ENCODE results near the gene ONECUT1.
"Not testable (repeated sequence)": the region's sequence is repeated elsewhere in the genome, so short reads cannot be mapped to it uniquely, and the experiment has no call there.

Gene ONECUT1

DNA sequence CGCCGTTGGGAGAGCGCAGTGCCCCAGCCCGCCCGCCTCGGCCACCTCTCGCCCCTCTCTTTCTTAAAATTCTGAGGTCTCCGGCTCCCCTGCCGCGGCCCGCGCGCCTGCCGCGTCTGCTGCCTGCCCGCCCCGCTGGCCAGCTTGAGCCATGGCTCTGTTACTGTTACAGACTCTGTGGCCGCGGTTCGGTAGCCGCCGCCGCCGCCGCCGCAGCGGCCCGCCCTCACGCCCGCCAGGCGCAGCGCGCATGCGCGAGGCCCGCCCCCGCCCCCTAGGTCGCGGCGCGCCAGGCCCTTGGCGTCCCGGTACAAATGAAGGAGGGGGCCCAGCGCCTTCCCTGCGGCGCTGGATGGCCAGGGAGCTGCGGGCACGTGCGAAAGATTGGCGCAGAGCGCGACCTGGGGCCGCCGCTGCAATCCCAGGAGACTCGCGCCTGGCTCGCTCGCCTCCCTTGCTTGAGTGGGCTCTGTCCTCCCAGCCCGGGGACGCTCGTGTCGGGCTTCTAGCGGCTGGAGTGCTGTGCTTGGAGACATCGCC is at the start of gene ONECUT1:
ONECUT1 (minus strand) TSS at position 168 of the 540 bp plus-strand sequence. CDS start 452 bp downstream, outside the sequence.
- DNase-seq (ENCODE audit: low spot score), result peak; percentile 94

DNA sequence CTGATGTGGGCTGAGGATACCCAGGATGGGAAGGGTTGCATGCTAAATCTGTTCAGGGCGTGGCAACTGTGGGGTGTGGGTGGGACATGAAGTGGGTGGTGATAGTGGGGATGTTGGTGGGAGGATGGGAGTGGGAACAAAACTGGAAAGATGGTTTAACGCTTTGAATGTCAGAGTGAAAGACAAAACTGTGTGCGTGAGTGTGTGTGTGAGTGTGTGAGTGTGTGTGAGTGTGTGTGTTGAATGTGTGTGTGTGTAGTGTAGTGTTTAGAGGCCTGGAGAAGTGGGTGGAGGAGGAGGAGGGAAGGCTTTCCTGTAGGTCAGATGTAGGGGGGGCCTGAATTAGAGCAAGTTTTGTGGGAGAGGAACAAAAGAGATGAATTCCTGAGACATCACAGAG is 44.2 kb upstream of the ONECUT1 start:
- no peak for DNase-seq (ENCODE audit: low spot score)

DNA sequence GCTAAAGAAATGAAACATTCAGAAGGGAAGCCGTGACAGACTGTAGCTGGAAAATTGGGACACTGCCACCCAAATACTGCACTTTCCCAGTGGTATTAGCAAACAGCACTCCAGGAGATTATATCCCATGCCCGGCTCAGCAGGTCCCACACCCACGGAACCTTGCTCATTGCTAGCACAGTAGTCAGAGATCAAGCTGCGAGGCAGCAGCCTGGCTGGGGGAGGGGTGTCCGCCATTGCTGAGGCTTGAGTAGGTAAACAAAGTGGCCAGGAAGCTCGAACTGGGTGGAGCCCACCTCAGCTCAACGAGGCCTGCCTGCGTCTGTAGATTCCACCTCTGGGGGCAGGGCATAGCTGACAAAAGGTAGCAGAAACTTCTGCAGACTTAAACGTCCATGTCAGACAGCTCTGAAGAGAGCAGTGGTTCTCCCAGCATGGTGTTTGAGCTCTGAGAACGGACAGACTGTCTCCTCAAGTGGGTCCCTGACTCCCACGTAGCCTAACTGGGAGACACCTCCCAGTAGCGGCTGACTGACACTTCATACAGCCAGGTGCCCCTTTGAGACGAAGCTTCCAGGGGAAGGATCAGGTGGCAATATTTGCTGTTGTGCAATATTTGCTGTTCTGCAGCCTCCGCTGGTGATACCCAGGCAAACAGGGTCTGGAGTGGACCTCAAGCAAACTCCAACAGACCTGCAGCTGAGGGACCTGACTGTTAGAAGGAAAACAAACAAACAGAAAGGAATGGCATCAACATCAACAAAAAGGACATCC is 34.2 kb upstream of the ONECUT1 start:
- not testable (repeated sequence) for DNase-seq (ENCODE audit: low spot score)

DNA sequence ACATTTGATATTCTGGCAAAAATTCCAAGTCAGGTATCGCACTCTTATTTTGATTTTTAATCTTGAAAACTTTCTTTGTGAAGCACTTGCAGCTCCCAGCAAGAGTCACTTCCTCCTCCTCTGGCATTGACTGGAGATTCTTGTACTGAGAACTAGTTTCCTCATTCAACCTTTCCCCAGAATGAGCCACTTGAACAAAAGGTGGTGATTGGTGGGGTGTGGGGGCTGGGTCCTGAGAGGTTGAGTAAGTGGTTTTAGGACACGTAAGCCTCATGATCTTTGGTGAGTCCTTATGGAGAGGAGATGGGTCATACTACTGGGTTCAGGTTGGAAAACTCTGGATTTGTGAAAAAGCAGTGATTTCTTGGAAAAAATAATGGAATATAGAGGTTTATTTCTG is 32.3 kb upstream of the ONECUT1 start:
- DNase-seq (ENCODE audit: low spot score), result no peak

DNA sequence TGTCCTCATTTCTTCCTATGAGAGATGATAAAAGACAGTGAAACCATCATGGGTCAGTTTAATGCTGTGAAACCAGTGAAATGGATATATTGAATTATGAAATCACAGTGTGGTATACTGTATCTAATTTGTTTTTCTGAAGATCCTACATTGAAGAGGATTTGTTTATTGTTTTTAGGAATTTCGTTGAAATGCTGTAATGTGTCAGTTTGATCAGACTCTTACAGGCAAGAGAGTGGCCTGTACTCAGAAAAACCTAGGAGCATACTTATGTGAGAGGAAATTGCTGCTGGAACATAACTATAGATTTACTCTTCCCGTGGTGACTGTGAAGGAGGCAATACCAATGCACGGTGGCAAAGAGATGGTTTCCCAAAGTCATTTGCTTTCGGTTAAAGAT is 29.1 kb upstream of the ONECUT1 start:
- DNase-seq (ENCODE audit: low spot score), result no peak

DNA sequence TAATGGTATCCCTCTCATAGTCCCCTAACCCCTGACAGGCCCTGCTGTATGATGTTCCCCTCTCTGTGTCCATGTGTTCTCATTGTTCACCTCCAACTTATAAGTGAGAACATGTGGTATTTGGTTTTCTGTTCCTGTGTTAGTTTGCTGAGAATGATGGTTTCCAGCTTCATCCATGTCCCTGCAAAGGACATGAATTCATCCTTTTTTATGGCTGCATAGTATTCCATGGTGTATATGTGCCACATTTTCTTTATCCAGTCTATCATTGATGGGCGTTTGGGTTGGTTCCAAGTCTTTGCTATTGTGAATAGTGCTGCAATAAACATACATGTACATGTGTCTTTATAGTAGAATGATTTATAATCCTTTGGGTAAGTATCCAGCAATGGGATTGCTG is 25.8 kb upstream of the ONECUT1 start:
- not testable (repeated sequence) for DNase-seq (ENCODE audit: low spot score)

DNA sequence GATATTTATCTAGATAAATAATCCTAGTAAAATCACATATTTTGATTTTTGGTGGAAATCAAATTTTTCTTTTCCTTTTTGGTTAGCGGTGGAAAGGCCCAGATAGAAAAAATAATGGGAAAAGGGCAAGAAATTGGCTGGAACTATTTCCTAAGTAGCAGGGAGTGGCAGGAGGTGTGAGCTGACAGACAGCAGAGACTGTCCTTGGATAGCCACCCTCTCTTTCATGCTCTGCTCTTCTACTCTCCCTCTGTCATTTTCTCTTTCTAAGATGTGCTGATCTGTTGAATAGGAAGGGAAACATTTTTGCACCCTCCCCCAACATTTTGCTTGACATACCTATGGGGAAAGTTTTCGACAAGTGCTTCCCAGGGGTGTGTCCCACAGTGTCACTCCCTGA is 18.9 kb upstream of the ONECUT1 start:
- no peak for DNase-seq (ENCODE audit: low spot score)

DNA sequence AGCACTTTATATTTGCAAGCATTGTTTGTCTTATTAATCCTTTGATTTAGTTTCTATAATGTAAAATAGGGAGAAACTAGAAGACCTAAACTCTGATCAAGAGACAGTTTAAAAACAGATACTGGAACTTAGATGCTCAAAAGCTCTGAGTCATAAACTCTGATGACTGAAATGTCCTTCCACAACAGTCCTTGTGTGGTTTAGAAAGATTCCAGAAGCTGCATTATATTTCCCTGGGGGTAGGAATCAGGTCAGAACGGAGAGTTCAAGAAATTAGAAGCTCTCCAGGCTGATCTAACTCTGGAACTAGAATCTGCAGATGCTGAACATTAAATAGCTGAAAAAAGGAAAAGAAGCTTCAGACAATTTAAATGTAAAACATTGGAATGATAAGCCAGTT is 18.3 kb upstream of the ONECUT1 start:
- no peak for DNase-seq (ENCODE audit: low spot score)

DNA sequence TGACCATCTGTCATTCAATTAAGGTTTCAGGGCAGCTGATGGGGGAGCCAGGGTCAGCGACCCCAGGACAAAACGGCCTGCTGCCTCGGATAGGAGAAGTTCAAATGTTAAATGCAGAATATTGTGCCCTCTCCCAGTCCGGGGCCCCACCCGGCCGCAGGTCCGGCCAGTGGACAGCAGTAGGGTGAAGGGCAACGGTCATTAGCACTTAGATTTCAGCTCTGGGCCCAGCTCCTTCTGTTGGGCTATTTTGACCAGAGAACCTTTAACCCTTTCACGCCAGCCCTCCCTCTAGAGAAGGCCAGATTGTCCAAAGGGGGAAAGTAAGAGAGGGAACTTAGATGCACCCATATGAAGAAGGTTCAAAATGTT is 16.1 kb upstream of the ONECUT1 start:
- no peak for DNase-seq (ENCODE audit: low spot score)

DNA sequence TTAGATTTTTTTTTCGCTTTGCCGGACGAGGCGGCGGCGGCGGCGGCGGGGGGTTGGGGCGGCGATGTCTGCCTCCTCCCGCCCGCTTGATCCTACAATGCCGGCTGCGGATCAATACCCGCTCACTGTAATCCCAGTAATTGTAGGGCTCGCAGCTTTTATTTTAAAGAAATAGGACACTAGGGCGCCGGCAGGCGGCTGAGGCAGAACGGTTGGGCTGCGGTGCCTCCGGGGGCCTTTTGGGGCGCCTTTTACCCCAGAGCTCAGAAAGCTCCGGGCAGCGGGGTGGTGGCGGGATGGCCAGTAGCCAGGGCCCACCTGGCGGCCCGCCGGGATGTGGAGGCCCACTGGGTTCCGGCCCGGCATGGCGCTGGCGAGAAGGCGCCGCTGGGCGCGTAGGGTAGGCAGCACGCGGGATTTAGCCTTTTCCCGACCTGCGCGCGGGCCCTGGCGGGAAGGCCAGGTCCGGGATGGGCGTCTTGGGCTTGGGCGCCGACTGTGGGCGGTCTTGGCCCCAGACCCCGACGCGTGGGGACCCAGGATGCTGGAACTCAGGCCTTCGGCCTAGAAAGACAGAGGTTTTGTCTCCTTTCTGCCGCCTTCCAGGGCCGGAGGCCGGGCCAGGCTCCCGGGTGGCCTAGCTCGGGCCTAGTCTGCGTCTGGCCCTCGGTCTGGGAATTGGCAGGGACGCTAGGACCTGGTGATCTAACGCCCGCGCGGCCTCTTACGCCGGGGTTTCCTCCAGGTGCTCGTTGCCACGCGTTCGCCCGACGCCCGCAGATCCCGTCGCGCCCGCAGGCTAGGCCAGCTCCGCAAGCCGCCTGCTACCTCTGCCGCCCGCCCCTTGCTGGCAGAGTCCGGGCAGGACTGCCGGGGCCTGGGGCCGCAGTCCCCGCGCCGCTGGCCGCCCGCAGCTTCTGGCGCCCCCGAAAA is 15.5 kb upstream of the ONECUT1 start:
- DNase-seq (ENCODE audit: low spot score), result peak; percentile 24

DNA sequence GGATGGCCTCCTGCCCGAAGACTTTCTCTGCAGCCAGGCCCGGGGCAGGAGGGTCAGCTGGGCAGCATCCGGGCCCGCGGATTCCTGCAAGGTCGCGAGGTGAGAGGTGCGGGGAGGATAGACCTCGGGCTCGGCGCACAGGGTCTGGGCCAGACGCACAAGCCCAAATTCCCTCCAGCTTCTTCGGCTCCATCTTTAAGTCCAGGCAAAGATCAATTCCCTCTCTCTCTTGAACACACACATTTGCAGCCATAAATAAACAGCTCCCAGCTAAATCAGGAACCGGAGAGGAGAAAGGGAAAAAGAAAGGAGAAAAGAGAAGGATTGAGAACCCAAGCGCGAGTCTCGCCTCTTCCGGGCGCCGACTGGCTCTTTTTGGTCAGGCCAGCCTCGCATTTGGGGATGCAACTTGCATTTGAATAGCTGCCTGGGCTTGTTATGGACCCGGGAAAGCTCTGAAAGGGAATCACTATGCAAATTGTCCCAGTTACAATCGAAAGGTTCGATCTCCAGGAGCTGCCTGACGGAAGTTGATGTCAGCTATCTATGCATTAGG is 14.5 kb upstream of the ONECUT1 start:
- peak; percentile 27 for DNase-seq (ENCODE audit: low spot score)

DNA sequence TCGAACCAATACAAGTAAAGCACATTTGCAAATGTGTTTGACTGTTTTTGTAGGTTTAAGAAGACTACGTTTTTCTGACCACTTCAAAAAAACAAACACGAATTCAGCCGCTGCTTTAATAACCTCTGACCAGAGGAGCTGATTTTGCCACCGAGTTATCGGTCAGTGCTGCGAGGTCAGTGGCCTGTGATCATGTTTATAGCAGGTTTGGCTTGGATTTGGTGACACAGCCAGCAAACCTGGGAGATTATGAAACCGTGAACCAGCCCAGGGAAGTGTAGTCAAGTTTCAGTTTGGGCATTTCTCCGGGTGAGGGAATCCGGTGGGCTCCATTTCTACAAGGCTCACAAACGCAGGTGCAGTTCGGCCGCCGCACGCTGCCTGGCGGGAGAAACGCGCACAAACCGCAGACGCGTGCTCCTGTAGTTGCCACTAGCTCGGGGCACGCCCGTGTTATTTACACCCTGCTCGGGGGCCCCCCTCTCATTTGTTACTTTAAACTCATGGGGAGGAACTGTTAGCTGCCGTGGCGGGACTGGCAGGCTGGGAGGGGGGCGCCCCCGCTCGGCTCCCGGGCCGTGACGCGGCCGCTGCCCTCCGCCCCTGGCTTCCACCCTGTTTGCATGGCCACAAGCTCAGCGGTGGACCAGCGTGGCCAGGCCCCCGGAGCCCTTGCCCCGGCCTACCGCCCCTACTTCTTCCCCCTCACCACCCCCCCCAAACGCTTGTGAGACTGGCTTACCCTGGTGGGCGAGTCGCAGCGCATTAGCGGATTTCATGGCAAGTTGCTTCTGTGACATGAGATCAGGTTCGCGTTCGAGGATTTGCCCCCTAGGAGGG is 13.6 kb upstream of the ONECUT1 start:
- DNase-seq (ENCODE audit: low spot score), result no peak

DNA sequence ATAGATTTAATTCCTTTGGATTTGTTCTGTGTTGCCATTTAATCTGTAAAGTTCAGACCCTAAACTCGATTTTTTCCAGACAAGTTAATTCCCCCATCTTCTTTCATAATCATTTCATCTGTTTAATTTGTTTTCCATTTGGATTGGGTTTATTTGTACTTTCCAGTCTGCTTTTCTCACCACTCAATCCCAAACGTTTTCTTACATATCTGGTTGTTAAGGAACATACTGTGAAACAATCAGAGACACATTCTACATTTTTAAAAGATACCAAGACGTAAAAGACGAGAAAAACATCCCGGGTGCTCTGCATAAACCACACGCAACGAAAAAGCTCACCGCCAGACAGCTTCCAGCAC is 13.0 kb upstream of the ONECUT1 start:
- DNase-seq (ENCODE audit: low spot score), result no peak

DNA sequence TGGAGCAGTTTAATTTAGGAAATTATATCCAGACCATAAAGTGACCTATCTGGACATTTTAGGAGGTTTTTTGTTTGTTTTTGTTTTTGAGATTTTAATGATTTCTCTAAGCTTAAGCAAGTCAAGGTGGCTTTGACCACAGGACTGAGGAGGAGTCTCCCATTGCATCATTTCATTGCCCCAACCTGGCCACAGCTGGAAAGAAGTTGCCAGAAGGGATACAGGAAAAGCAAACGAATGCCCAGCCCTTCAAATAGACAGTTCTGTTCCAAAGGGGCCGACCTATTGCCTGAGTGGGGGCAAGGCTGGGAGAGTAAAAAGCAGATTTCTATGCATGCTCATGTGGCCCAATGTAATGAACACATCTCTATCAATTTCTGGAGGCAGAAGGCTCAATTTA is 12.0 kb upstream of the ONECUT1 start:
- DNase-seq (ENCODE audit: low spot score), result no peak

DNA sequence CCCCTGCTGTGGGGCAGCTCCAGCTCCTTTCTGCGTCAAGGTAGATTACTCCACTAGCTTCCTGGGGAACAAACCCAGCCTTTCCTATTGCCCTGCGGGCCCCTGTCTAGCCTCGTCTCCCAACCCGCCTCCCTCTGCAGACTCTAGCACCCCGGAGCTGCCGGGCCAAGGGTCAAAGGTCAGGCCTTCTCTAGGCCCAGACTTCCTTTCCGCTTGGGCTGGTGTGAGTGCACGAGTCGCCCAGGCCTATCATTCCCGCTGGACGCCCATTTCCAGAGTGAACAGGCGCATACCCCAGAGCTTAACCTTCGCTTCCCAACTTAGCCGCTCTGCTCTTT is 11.6 kb upstream of the ONECUT1 start:
- DNase-seq (ENCODE audit: low spot score), result no peak

DNA sequence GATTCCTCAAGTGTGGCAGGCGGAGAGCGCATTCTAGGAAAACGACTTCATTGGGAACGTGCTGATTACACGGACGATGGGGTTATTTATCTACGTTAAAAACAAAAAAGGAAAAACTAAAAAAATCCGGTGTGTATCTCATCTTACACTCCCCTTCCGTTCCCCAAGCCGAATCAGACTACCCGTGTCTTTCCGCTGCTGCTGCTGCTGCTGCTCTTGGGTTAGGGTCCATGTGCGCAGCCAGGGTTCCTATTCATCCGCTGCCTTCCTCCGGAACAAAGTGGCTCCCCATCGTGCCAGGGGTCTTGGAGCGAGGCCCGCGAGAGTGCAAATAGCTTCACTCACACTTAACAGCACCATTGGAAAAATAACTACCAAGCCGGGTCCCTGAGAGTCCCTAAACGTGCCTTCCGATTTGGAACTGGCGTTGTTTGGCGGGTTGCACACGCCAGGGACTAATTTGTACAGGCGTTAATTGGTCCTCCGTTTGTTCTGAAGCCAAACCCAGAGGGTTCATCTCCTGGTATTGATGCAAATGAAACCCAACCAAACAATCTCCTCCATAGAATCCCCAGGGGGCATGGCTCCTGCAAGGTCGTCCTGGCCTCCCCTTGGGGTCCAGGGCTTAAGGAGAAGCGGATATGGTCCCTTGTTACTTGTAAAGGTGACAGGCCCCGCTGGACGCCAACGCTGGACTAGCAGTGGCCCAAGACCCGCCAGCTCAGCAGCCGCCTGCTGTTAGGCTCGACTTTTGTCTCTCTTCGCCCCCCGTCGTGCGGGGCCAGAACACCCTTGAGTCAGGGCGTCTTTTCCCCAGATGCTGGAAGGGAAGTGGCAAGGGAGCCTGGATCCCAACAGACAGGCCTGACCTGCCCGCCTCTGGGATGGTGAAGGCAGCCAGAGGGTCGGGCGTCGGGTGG is 11.0 kb upstream of the ONECUT1 start:
- DNase-seq (ENCODE audit: low spot score), result no peak

DNA sequence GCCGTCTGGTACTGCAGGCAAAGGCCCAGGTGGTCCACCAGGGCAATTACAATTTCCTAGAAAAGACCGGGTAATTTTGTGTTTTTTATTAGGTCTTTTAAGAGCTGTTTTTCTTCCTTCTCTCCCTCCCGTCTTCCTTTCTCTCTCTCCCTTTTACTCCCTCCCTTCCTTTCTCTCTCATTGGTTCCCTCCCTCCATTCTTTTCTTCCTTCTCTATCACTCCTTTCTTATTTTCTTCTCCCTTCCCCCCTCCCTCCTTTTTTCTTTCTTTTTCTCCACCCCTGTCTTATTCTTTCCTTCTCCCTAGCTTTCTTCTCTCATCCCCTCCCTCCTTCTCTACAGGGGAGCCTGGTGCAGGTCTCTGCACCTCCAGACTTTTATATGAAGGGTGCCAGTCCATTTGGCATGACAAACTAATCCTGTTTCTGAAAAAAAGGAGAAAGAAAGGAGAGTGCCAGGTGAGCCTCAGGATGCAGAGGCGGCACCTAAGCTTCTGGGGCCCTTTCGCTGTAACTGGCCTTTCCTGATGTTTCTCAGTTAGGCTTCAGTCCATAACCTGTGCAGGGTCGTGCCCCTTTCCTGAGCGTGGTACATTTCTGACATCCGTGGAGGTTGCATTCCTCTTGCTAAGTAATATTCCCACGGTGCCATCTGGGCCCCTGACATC is 9.1 kb upstream of the ONECUT1 start:
- no peak for DNase-seq (ENCODE audit: low spot score)

DNA sequence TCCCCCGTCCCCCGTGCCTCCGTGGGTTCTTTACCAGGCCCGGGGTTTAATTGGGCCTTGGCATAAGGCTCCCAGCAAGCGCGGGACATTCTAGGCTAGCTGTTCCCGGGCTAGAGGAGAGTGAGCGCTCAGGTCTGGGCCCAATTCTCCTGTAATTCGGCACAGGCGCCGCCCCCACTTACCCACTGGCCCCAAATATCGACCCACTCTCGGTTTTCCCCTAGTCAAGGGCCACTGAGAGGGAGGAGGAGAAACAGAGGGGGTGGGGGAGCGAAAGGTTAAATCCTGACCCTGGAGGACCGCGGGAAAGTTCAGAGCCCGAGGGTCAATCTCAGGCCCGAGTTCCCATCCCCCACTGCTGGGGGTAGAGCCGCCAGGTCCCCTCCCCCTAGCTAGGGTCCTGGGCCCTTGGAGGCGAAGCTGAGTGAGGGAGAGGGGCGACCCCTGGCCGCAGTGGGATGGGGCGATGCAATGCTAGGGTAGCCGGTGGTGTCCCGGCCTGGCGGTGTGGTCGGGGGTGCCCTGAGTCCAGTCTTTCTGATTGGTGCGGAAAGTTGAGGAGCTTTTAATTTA is 8.5 kb upstream of the ONECUT1 start:
- DNase-seq (ENCODE audit: low spot score), result peak; percentile 15

DNA sequence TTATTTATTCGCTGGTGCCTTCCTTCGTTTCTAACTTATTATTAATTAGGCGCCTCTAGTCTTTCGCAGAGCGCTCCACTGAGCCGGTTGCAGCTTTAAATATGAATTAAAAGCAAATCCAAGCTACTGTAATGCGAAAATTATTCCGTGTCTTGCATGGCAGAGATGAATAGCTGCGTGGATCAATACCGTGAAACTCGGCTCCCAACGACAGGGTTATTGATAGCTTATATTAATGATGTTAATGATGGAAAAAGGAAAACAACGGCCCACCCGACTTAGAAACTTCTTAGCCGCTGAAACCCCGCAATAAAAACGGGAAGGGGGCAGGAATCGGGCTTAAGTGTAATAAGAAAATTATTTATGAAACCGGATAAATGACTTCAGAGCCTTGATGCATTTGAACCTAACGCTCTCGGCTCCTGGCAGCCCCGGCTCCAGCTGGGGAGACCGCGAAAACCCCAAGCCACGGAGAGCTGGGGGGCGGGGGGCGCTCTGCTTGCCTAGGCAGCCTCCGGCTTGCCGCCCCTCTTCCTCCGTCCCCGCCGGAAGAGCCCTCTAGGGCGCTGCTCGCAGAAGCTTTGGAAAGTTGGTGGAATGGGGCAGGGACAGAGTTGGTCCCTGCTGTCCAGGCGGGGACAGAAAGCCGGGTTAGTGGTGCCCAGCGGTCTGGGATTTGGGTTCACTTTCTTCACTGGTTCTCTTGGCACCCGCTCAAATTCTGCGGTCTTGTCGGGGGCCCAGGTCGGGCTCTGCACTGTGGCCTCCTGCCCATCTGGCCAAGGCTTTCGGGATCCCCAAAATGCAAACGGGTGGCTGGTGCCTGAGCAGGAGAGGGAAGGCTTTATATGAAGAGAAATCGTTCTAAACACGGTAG is 7.7 kb upstream of the ONECUT1 start:
- no peak for DNase-seq (ENCODE audit: low spot score)
